Peyer's patch (tissue), 4 donors: ENCODE data around the gene DHX58.

Experiments
- CTCF ChIP-seq, 6 experiments: fragments of 450-650 bp in 4 of 6; fragments of 200-600 bp in 2 of 6; sonication (generic) in 1 of 6; IDR thresholded peaks; one replicate each; pipeline ENCODE4 v1.5.1; 2017 to 2019; ENCODE audit warnings: antibody characterized with exemption in 6 of 6, mild to moderate bottlenecking in 3 of 6, moderate library complexity in 1 of 6
- POLR2A ChIP-seq, 2 donors: fragments of 450-650 bp; IDR thresholded peaks; one replicate each; pipeline ENCODE4 v1.5.1; 2017; ENCODE audit warnings: antibody characterized with exemption in 2 of 2, mild to moderate bottlenecking in 2 of 2, moderate library complexity in 2 of 2

- no peak for TF ChIP-seq POLR2A (IDR thresholded peaks at IDR 0.05)
- TF ChIP-seq CTCF (IDR thresholded peaks at IDR 0.05), result no peak
Measured at GRCh38 chr17:42118126-42118510, 5.6 kb upstream of the DHX58 start.
